Keratinocyte (primary cell): ENCODE measurements around the gene AUNIP.

Experiments used
- CTCF ChIP-seq, 3 experiments: IDR thresholded peaks in 1 of 3; conservative IDR thresholded peaks in 1 of 3; optimal IDR thresholded peaks in 1 of 3; 2 replicates in 2 of 3; 3 replicates in 1 of 3; pipeline versions ENCODE3 to v1.5.1; 2011; ENCODE audit warnings: low read length in 3 of 3, mild to moderate bottlenecking in 3 of 3, moderate library complexity in 2 of 3, control low read depth in 1 of 3, inconsistent platforms in 1 of 3; ENCODE audit not compliant: insufficient read depth in 2 of 3; ENCODE audit errors: extremely low read depth in 1 of 3
- EZH2 ChIP-seq: IDR thresholded peaks from one replicate; pipeline ENCODE4 v1.6.1; 2012; ENCODE audit warnings: inconsistent platforms, mild to moderate bottlenecking, low read length, moderate library complexity

- no peak for TF ChIP-seq CTCF (optimal IDR thresholded peaks at IDR 0.05 in 1 of 3, IDR thresholded peaks at IDR 0.05 in 1 of 3, conservative IDR thresholded peaks at IDR 0.05 in 1 of 3; ENCODE audit: extremely low read depth in 1 of 3, insufficient read depth in 2 of 3, low read length in 3 of 3)
- no peak for TF ChIP-seq EZH2
Observed at GRCh38 chr1:25815208-25816111, 43.8 kb downstream of the AUNIP start.
